RWPE2 (cell line): ENCODE data around the gene TNNT1.

Source experiments
- ATAC-seq: fragments of 200-7000 bp; cut with Tn5 transposase; 3 replicates; pipeline ENCODE4 v1.9.1; 2021; ENCODE audit warnings: low read depth
- DNase-seq: peaks from one replicate; pipeline ENCODE4 v3.0.0-alpha.2; 2020; ENCODE audit warnings: low spot score
- H3K27ac ChIP-seq: fragments of 450-650 bp; 2 replicates; pipeline ENCODE4 v1.5.1; 2017; ENCODE audit warnings: mild to moderate bottlenecking; ENCODE audit not compliant: poor library complexity, severe bottlenecking
- H3K27me3 ChIP-seq: fragments of 250-450 bp; sonication (Bioruptor Pico); 2 replicates; pipeline ENCODE4 v1.5.1; 2021; ENCODE audit warnings: mild to moderate bottlenecking, moderate library complexity; ENCODE audit not compliant: insufficient read depth, poor library complexity, severe bottlenecking
- H3K36me3 ChIP-seq: fragments of 250-450 bp; sonication (Bioruptor Pico); 2 replicates; pipeline ENCODE4 v1.5.1; 2020; ENCODE audit warnings: low read depth, mild to moderate bottlenecking, moderate library complexity
- H3K4me1 ChIP-seq: fragments of 250-450 bp; sonication (Bioruptor Pico); 2 replicates; pipeline ENCODE4 v1.5.1; 2021; ENCODE audit warnings: mild to moderate bottlenecking, moderate library complexity; ENCODE audit not compliant: insufficient read depth, poor library complexity, severe bottlenecking
- H3K4me3 ChIP-seq: fragments of 250-450 bp; sonication (Bioruptor Pico); 2 replicates; pipeline ENCODE4 v1.5.1; 2021; ENCODE audit warnings: mild to moderate bottlenecking, moderate library complexity; ENCODE audit not compliant: severe bottlenecking
- H3K9me3 ChIP-seq: fragments of 250-450 bp; sonication (Bioruptor Pico); 2 replicates; pipeline ENCODE4 v1.5.1; 2021; ENCODE audit warnings: mild to moderate bottlenecking, moderate library complexity; ENCODE audit not compliant: severe bottlenecking
- CTCF ChIP-seq: fragments of 450-650 bp; IDR thresholded peaks from one replicate; pipeline ENCODE4 v1.5.1; 2017; ENCODE audit warnings: mild to moderate bottlenecking, moderate library complexity; ENCODE audit not compliant: poor library complexity, severe bottlenecking

The TNNT1 gene

DNA sequence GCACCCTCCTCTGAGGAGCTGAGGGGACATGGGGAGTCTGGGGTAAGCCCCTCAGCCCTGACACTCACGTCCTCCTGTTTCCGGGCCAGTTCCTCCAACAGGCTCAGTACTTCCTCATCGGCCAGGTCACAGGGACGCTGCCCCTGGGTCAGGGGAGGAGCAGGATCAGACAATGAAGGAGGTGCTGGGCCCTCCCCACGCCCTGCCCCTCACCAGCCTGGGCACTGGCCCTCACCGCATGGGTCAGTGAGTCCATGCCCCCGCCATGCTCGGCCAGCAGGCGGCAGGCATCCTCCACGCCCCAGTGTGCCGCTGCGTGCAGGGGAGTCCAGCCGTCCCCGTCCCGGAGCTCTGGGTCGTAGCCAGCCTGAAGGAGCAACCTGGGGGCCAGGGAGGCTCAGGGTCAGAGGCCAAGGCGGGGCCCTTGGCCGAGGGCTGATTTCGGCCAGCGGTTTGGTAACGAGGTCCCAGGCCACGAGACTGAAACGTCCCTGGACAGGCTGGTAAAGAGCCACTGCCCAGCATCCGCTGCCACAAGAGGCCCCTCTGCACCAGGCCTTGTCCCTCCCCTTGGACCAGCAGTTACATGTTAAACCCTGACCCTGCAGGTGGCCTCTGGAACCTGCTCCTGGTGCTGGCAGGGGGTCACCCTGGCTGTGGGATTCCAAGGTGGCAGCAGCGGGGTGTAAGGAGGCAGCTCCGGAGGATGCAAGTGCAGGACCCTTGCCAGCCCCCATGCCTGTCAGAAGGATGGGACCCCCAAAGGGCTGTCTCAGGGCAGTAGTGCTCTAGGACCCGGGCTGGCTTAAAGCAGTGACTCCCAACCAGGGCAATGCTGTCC, 50.1 kb downstream of the TNNT1 start:
- no peak for TF ChIP-seq CTCF
- H3K9me3 ChIP-seq, result no peaks in the 10 kb centered on the region
- H3K4me3 ChIP-seq, result no peak overlapping the region
- ATAC-seq, result no peak
- H3K4me1 ChIP-seq, result no peaks in the 10 kb centered on the region
- no peak overlapping the region for H3K27ac ChIP-seq
- H3K27me3 ChIP-seq, result no peaks in the 10 kb centered on the region
- peak; percentile 52 for DNase-seq
- H3K36me3 ChIP-seq, result peaks cover 29% of the 10 kb centered on the region

GRCh38 chr19:55097864-55098715, 50.9 kb downstream of the TNNT1 start:
- ATAC-seq (no peak), DNase-seq (peak; percentile 54)
- Histone ChIP-seq H3K27me3 (no peaks in the 10 kb centered on the region), H3K27ac (no peak overlapping the region), H3K4me1 (no peaks in the 10 kb centered on the region), H3K4me3 (no peak overlapping the region), H3K36me3 (peaks cover 24% of the 10 kb centered on the region), H3K9me3 (no peaks in the 10 kb centered on the region)
- no peak for TF ChIP-seq CTCF

- Histone ChIP-seq H3K27me3 (no peaks in the 10 kb centered on the region), H3K27ac (no peak overlapping the region), H3K4me1 (no peaks in the 10 kb centered on the region), H3K4me3 (no peak overlapping the region), H3K36me3 (peaks cover 17% of the 10 kb centered on the region), H3K9me3 (no peaks in the 10 kb centered on the region)
- ATAC-seq (peak; percentile 37), DNase-seq (no peak)
- TF ChIP-seq CTCF, result no peak
Observed at GRCh38 chr19:55096061-55096701, 52.8 kb downstream of the TNNT1 start.

DNA sequence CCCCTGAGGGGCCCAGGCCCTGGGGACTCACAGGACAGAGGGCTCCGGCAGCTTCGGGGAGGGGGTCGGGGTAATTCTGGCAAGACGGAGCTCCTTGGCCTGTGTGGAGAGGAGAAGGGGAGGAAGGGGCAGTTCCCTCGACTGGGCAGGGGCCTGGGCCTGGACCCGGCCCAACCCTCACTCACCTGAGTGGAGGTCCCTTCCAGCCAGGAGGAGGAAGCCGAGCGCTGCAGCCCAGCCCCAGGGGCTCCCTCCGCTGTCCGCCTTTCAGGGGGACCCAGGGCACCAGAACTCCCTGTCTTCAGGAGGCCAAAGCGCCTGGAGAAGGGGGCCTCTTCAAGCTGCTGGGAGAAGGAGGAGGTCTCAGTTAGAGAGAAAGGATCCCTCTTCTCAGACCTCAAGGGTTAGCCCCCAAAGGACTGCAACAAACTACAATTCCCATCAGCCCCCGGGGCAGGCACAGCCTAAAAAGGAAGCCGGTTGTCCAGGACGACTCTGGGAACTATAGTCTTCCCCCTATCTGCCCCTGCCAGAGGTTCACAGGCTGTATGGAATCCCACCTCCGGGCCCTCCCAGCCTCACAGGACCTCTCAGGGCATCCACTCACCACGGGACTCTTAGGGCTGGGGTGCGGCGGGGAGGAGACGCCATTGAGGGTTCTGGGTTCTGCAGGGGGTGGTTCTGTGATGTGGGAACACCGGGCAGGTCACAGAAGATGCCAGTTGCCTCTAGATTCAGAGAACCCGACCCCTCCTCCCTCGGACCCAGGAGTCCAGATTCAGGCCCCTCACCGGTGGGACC, 53.5 kb downstream of the TNNT1 start:
- H3K4me1 ChIP-seq, result no peaks in the 10 kb centered on the region
- no peaks in the 10 kb centered on the region for H3K9me3 ChIP-seq
- peaks cover 20% of the 10 kb centered on the region for H3K36me3 ChIP-seq
- ATAC-seq, result peak; percentile 46; the same call in 1 of the 3 replicates
- TF ChIP-seq CTCF, result no peak
- no peak for DNase-seq
- H3K4me3 ChIP-seq, result no peak overlapping the region
- H3K27me3 ChIP-seq, result no peaks in the 10 kb centered on the region
- no peak overlapping the region for H3K27ac ChIP-seq
